Stromal cell of bone marrow (primary cell): Measurements from ENCODE around the gene TRDMT1.

Experiments
- DNase-seq: peaks from one replicate; pipeline ENCODE4 v3.0.0-alpha.2; 2012; ENCODE audit warnings: low read depth

The TRDMT1 gene

DNA sequence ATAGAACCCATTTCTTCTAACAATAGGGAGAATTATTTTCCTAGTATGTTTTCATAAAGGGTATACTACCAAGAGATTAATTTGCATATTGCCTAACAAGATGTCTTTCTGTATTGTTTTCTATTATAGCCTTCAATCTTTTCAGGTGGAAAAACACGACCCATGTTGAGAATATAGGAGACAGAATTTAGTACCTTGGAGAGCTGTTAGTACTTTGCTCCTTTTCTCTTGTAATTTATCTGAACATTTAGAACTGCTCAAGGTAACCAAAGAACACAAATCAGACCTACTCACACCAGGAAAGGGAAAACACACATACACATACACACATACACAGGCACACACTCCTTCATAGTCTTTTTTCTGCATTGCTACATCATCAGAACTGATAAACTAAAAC lies 7.8 kb upstream of the TRDMT1 start:
- no peak for DNase-seq

DNA sequence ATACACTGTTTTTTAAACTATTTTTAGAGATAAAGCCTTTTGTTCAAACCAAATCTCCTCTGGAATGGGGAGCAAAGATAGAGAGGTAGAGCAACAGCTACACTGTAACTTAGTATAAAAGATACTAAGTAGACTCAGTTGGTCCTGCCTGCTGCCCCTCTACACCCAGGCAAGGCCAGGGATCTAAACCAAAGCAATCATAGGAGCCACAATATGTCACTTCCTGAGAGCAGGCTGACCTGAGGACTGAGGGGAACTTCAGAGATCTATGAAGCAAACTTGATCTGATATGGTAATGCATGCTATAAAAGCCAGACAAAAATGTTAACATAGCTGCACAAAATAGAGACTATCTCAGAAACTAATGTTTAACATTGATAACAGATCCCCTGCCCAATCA lies 7.0 kb upstream of the TRDMT1 start:
- DNase-seq: no peak

DNA sequence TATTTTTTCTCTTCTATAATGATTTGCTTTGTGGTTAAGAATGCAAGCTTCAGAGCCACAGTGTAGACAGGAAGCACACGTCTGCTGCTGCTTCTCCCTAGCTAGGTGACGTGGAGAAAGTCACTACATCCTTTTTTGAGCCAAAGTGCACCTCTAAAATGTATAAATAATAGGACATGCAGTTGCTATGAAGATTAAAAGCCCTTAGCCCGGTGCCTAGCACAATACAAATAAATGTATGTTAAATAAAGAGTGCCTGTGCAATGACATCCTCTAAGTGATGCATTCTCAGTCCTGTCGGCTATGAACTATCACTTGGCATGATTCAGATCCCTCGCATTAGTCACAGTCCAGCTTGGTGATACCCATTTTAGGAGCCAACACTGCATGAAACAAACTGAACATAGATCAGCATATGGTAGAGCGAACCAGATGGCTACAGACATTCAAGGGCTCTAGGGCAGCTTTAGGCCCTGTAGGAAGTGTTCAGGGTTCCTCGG lies 4.8 kb upstream of the TRDMT1 start:
- DNase-seq: peak; percentile 73

DNA sequence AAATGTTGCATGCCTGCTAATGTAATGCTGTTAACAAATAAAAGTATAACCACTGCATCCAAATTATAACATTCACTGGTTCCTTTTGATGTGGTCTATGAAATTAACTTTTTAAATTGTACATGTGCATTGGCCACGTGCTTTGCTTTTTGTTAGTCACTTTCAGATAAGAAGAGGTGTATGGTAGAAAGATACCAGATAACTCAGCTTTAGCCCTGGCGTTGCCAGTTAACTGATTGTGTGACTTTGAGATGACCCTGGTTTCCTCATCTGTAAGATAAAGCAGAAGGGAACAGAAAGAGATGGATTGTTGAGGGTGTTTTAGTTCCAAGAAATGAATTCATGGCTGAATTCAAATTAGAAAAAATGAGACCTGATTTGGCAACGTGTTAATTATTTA lies 1.9 kb upstream of the TRDMT1 start:
- no peak for DNase-seq

DNA sequence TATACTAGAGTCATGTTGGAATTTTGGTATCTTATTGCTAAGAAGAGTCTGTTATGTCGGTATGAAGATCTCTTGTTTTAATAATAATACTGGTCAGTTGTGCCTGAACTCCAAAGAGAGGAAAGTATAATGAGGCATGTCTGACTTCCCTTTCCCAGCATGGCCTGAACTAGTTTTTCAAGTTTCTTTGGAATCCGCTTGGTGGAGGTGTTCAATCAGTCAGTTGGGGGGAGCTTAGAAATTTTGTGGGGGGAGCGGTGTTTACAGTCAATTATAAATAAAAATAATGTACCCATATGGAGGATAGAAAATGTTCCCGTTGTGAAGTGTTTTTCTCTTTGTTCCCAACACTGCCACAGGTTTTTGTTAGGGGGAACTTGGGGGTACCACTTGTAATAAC lies 1.5 kb upstream of the TRDMT1 start:
- DNase-seq: no peak

DNA sequence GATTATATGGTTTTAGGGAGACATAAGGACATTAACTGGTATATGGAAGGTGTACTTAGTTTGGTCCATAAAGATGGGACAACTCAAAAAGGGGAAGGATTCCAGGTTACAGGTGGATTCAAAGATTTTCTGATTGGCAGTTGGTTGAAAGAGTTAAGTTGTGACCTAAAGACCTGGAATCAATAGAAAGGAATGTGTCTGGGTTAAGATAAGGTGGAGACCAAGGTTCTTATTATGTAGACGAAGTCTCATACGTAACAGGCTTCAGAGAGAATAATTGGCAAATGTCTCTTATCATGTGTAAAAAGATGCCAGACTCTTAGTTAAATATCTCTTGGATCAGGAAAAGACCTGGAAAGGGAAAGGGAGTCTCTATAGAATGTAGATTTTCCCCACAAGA lies 1.0 kb upstream of the TRDMT1 start:
- DNase-seq: no peak

DNA sequence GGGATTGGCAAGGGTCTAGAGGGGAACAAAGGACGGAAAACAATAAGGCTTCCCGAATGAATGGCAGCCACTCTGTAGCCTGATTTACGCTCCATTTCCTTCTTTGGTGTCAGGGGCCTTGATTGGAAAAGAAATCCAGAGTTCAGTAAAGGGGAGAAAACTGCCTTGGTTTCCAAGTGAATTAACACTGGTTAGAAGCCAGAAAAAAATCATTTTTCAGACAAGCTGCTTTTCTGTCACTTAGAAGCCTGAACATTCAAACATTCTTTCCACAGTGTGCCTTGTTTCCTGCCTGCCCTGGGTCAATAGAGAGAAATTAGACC lies 283 bp upstream of the TRDMT1 start:
- DNase-seq: no peak

DNA sequence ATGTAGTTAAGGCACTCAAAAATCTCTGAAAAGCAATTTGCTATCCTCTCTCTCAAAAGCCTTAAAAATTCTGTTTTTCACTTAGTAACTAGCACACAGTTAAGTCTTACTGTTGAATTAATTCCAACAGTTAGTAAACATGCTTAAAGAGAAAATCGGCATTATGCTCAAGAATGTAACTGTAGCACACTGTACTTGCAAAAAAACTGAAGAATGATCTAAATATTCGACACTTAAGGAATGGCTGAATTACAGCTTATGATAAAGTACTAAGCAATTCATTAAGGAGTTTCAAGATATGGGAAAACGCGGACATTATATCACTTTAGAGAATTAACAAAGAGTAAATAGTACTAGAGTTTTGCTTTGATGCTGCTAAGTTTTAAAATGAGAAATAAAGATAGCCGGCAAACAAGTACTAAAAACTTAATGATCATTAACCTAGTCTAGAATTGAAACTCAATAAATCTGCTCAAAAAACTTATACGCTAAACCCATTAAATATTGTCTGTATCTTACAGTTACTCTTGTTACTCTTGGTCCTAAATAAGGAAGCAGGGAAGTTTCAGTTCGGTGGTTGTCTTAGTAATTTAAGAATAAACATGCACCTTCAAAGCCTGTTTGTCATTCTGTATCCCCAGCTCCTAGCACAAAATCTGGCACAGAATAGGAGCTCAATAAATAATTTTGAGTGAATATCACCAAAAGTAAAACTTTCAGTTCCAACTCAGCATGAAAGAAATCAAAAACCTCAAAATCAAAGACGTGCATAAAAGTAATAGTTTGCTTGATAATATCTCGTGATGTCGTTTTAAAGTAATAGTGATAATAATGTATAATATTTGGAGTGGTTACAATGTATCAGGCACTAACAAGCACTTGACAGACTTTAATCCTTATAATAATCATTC lies 1.2 kb downstream of the TRDMT1 start:
- no peak for DNase-seq

DNA sequence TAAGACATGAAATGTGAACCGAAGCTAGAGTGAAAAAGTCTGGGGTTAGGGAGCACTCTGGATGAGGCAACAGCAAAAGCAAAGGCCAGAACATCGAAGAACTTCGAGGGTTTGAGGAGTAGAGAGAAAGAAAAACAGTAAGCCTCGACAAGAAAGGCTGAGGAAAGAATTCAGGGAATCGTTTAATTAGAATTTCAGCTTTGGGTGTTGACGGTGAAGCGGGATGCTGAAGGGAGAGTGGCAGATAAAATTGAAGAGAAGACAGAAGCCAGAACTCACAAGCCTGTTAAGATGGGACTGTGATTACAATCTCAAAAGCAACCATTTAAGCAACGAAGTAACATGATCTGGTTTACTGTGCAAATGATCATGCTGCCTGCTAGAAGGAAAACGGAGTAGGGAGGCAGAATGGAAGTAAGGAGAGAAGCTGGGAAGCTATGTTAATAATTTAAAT lies 2.1 kb downstream of the TRDMT1 start:
- DNase-seq: no peak

DNA sequence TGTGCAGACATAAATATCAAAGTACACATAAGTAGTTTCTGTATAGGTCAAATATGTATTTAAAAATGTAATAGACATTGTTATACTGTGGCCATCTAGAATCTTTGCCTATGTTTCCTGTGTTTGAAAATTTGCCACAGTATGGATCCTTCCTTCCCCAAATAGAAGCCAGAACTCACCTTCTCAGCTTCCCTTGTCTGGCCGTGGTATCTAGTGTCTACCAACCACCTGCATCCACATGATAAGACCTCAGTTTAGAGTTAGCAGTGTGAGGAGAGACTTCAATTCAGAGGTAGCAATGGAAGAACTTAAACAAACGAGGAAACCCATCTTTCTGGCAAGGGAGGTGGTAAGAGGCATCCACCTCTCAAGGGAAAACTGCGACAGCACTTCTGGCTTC lies 4.9 kb downstream of the TRDMT1 start:
- no peak for DNase-seq

DNA sequence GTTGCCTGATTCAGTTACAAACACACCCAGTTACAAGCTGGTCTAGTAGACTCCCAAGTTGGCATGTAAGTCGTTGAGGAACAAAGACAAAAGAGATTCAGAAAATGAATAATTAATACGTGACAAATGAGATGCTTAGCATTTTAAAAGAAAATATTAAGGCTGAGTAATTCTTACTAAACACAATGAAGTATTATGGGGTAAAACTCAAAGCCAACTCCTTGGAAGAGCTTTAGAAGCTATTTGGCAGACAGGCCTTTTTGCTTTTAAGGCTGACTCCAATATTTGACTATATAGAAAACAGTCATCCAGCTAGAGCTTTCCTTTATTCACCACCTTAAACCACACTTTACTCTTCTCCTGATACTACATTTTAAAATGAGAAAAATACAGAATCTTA lies 5.4 kb downstream of the TRDMT1 start:
- no peak for DNase-seq

DNA sequence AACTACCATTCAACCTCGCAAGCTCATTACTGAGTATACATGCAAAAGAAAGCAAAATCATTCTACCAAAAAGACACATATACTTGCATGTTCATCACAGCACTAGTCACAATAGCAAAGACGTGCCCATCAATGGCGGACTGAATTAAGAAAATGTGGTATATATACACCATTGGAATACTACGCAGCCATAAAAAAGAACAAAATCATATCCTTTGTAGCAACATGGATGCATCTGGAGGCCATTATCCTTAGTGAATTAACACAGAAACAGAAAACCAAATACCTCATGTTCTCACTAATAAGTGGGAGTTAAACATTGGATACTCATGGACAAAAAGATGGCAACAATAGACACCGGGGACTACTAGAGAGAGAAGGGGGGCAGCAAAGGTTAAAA lies 6.4 kb downstream of the TRDMT1 start:
- DNase-seq: no peak

DNA sequence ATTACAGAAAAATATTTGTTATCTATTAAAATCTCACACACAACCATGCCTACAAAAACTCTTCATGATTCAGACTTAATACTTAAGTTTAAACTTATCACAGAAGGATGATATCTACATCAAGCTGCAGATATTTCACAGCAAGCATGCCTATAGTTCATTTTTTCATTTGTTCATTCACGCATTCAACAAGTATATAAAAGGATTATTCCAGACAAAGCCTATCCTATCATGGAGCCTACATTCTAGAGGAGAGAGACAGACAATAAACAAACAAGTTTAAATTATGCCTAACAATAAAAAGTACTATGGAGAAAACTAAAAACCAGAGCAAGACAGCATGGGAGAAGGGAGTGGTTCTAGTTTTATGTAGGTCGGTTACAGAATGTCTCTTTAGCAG lies 10.9 kb downstream of the TRDMT1 start:
- no peak for DNase-seq

DNA sequence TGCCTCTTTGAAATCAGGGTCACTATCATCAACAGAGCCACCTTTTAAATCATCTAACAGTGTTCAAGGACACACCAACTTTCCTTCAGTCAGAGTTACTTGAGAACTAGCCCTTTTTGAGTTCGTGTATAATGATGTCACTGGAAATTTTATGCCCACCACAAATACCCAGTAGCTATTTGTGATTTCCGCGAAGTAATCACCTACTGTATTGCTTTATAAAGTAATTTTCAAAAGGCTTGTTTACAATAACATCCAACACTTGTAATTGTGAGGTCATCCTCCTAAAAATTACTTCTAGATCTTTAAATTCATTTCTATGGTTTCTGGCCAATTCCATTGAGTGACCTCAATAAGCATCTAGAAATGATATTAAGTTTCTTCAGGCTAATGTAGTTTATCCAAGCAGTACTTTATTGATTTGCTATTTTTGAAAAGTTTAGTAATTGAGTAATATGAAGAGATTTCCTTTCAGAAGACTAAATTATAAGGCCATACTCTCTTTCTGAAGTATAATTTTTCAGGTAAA lies 12.8 kb downstream of the TRDMT1 start:
- DNase-seq: no peak

DNA sequence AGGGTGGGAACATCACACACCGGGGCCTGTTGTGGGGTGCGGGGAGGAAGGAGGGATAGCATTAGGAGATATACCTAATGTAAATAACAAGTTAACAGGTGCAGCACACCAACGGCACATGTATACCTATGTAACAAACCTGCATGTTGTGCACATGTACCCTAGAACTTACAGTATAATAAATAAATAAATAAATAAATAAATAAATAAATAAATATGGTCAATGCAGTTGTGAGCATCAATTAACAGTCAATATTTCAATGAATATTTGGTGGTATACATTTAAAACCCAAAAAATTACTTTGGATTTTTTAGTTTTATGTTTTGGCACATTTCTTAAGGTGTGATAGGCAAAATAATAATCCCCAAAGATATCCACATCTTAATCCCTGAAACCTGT lies 15.6 kb downstream of the TRDMT1 start:
- no peak for DNase-seq

DNA sequence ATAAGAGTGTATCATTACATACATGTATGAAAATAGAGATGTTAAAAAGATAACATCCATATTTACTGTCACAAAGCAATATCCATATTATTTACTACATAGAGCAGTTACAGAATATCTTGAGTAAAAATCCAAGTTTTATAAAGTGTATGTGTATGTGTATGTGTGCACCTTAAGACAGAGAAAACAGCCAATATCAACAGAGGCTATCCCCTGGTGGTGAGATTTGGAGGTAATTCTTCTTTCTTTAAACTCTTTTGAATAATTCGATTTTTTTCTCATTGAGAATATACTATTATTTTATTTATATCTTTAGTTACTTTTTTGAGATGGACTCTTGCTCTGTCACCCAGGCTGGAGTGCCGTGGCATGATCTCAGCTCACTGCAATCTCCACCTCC lies 18.4 kb downstream of the TRDMT1 start:
- DNase-seq: no peak

DNA sequence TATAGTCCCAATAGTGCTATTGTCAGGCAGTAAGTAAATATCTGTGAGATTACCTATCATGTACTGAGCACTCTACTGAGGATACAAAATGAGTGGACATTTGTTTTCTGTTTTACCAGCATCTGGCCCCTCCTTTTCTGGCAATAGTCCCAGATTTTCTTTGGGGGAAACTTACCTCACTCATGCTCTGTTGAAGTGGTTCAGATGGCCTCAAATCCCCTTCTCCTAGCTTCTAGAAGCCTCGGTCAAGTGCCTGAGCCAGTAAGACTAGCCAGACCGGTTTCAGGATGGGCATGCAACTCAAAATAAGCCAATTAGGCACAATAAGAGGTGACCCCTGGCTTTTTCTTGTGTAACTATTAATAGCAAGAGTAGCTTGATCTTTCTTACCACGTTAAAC lies 19.7 kb downstream of the TRDMT1 start:
- no peak for DNase-seq

DNA sequence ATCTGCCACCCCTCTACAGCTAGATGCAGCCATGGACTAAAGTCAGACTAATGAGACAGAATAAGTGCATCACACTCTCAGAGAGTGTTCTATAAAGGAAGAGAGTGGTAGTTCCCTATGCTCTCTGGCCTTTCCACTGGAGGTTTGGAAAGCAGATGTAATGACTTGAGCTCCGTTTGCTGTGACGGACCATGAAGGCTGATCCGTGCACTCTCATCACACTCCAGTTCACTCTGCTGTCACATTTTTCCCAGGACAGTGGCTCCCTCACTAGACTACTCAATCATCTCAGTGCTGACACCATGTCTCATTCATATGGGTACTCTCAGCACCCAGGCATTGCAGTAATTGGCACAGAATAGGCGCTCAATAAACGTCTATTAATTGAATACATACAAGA lies 20.4 kb downstream of the TRDMT1 start:
- no peak for DNase-seq

DNA sequence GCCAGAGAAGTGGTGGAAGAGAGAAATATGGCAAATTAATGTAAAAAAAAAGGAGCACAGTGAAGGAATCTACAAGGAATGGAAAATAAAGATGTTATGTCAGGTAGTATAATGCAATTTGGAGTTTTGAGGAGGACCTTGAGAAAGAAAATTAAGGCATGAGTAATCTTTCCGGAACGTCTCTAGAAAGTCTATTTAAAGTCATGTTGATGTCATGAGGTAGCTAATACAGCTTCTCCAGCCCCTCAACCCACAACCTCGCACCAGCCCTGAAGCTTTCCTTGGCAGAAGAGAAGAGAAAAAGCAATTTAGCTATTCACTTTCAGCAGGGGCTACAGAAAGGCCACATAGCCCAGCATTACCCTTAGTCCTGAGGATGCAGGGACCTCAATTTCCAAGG lies 22.5 kb downstream of the TRDMT1 start:
- no peak for DNase-seq

DNA sequence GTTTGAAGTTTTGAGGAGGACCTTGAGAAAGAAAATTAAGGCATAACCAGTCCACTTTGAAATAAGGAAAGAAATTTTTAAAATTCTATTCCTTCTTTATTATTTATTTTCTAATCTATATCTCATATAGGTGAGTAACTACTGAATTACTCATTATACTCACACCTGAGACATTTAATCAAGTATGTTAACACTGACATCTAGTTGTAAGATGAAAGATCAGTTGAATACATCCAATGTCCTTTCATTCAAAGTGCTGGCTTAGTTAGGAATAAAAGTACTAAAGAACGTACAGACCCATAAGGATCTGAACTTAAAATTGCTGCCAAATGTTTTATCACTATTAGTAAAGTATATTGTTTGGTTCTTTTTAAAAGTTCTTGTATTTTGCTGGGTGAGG lies 23.5 kb downstream of the TRDMT1 start:
- DNase-seq: no peak

DNA sequence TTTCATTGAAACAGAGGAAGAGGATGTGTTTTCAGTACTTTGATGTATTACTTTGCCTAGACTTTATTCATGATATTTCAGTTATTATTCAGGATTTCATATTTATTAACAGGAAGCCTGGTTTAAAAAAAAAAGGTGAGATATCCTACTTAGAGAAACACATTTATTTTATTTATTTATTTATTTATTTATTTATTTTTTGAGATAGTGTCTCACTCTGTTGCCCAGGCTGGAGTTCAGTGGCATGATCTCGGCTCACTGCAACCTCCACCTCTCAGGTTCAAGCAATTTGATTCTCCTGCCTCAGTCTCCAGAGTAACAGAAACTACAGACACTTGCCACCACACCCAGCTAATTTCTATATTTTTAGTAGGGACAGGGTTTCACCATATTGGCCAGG lies 24.5 kb downstream of the TRDMT1 start:
- DNase-seq: no peak

DNA sequence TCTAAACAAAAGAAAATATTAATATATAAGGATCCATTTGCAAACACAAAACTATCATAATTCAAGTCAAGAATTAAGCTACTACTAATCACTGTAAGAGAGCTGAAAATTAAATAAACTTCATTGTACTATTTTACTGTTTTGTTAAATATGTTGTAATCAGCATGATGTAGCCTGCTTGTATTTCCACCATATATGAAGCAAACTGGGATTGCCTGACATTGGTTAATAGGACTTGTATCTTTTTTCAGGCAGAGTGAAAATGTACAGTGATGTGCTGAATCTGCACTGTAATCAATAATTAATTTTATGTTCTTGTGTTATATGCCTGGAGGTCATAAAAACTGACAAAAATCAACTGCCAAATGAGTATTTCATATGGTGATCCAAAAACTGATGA lies 25.4 kb downstream of the TRDMT1 start:
- DNase-seq: no peak

DNA sequence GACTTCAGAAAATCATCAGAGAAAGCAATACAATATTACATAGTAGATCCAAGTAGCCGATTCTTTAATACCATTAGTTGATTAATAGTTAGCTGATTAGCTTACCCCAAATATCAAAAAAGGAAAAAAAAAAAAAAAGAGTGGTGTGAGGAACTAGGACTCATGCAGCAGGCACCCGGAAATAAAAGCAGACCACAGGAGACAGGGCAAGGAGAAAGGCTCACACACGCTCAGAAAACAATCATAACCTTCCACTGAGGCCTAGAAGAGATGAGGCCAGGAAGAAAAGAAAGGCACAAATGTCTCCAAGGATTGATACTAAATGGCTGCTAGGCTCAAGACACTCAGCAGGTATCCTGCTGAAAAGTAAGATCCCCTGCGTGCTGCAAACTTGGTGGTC lies 25.9 kb downstream of the TRDMT1 start:
- DNase-seq: peak; percentile 38

DNA sequence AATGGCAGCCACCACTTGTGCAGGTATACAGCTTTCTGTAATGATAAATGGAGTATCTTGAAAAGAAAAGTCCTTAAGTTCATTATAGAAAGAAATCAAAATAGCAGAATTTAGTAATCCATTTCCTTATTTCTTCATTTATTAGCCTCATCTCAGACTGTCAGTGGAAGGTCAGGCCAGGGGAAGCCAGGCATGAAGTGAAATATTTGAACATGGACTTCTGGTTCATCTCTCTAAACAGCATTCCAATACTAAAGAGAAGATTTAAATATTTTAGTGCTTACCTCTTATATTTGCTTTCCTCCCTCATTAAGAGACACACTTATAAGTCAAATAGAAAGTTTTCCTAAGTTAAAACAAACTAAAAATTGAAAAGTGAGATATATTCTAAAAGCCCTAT lies 26.8 kb downstream of the TRDMT1 start:
- DNase-seq: no peak
